WTC11 (cell line): ENCODE data around the gene EYS. TPM values are rescaled to one million over a fixed set of nuclear protein-coding genes. Genes with fewer than 3 reads are reported as not detected.

Experiments
- IRF2 ChIP-seq: sonication (generic); formaldehyde crosslinking; IDR thresholded peaks from 2 replicates; pipeline ENCODE4 v1.8.0; 2022; ENCODE audit warnings: low read depth, missing genetic modification reagents, borderline replicate concordance
- JAZF1 ChIP-seq: fragments of 250-450 bp; sonication (Bioruptor Pico); IDR thresholded peaks from 2 replicates; pipeline ENCODE4 v1.9.0; 2021; ENCODE audit warnings: moderate library complexity, mild to moderate bottlenecking, inconsistent platforms
- MXD4 ChIP-seq: fragments of 250-450 bp; sonication (Bioruptor Pico); IDR thresholded peaks from 2 replicates; pipeline ENCODE4 v1.8.0; 2021; ENCODE audit warnings: mild to moderate bottlenecking, moderate library complexity, borderline replicate concordance
- ZBTB21 ChIP-seq: sonication (generic); formaldehyde crosslinking; IDR thresholded peaks from 2 replicates; pipeline ENCODE4 v1.8.1; 2023; ENCODE audit warnings: mild to moderate bottlenecking, missing genetic modification reagents, borderline replicate concordance
- total RNA-seq: library from RNA; stranded (reverse); gene quantifications from 3 replicates; pipeline ENCODE4 v1.2.3, GENCODE V29; 2021
- TF ChIP-seq, protein P1 (sequence below): sonication (generic); formaldehyde crosslinking; IDR thresholded peaks from 2 replicates; pipeline ENCODE4 v1.8.1; 2022; ENCODE audit warnings: low read depth, mild to moderate bottlenecking, moderate library complexity, missing genetic modification reagents, borderline replicate concordance
- TF ChIP-seq, protein P2 (sequence below): sonication (generic); formaldehyde crosslinking; IDR thresholded peaks from 2 replicates; pipeline ENCODE4 v1.8.0; 2022; ENCODE audit warnings: mild to moderate bottlenecking, missing genetic modification reagents
- TF ChIP-seq, protein P3 (sequence below): fragments of 250-450 bp; sonication (Bioruptor Pico); IDR thresholded peaks from 2 replicates; pipeline ENCODE4 v1.9.0; 2021; ENCODE audit warnings: mild to moderate bottlenecking
- TF ChIP-seq, protein P4 (sequence below): sonication (generic); formaldehyde crosslinking; IDR thresholded peaks from 2 replicates; pipeline ENCODE4 v1.8.0; 2023; ENCODE audit warnings: mild to moderate bottlenecking, missing genetic modification reagents
- TF ChIP-seq, protein P5 (sequence below): fragments of 250-450 bp; sonication (Bioruptor Pico); IDR thresholded peaks from 2 replicates; pipeline ENCODE4 v1.9.0; 2021; ENCODE audit warnings: mild to moderate bottlenecking, borderline replicate concordance
- TF ChIP-seq, protein P6 (sequence below): fragments of 250-450 bp; sonication (Bioruptor Pico); conservative IDR thresholded peaks from 2 replicates; pipeline ENCODE4 v1.9.0; 2021; ENCODE audit warnings: mild to moderate bottlenecking
- TF ChIP-seq, protein P7 (sequence below): sonication (generic); formaldehyde crosslinking; IDR thresholded peaks from 2 replicates; pipeline ENCODE4 v1.8.1; 2022; ENCODE audit warnings: mild to moderate bottlenecking, moderate library complexity, missing genetic modification reagents

EYS gene
- total RNA-seq, 1 experiment from 2014 or later, result not detected

DNA sequence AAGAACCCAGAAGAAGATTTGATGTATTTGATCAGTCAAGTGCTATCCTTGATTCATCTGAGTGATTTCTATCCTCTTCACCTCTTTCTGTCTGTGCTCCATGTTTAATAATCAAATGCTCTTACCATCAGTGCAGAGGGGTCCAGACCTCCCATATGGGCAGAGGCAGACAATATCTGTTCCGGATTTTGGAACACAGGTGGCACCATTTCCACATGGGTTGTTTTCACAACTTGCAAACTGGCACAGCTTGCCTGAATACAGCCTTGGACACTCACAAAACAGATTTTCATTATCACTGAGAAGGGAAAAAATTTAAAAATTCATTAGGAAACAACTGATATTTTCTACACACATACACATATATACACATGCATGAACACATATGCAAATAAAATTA, 1843.0 kb downstream of the EYS start (continued):
- TF ChIP-seq, protein P1, sequence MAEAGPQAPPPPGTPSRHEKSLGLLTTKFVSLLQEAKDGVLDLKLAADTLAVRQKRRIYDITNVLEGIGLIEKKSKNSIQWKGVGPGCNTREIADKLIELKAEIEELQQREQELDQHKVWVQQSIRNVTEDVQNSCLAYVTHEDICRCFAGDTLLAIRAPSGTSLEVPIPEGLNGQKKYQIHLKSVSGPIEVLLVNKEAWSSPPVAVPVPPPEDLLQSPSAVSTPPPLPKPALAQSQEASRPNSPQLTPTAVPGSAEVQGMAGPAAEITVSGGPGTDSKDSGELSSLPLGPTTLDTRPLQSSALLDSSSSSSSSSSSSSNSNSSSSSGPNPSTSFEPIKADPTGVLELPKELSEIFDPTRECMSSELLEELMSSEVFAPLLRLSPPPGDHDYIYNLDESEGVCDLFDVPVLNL (CRISPR knock-in tag), result no peak
- TF ChIP-seq ZBTB21 (CRISPR knock-in tag) (no peak), JAZF1 (no peak), MXD4 (CRISPR knock-in tag) (no peak), IRF2 (CRISPR knock-in tag) (no peak)
- TF ChIP-seq, protein P2, sequence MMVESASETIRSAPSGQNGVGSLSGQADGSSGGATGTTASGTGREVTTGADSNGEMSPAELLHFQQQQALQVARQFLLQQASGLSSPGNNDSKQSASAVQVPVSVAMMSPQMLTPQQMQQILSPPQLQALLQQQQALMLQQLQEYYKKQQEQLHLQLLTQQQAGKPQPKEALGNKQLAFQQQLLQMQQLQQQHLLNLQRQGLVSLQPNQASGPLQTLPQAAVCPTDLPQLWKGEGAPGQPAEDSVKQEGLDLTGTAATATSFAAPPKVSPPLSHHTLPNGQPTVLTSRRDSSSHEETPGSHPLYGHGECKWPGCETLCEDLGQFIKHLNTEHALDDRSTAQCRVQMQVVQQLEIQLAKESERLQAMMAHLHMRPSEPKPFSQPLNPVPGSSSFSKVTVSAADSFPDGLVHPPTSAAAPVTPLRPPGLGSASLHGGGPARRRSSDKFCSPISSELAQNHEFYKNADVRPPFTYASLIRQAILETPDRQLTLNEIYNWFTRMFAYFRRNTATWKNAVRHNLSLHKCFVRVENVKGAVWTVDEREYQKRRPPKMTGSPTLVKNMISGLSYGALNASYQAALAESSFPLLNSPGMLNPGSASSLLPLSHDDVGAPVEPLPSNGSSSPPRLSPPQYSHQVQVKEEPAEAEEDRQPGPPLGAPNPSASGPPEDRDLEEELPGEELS (CRISPR knock-in tag), result no peak
- TF ChIP-seq, protein P3, sequence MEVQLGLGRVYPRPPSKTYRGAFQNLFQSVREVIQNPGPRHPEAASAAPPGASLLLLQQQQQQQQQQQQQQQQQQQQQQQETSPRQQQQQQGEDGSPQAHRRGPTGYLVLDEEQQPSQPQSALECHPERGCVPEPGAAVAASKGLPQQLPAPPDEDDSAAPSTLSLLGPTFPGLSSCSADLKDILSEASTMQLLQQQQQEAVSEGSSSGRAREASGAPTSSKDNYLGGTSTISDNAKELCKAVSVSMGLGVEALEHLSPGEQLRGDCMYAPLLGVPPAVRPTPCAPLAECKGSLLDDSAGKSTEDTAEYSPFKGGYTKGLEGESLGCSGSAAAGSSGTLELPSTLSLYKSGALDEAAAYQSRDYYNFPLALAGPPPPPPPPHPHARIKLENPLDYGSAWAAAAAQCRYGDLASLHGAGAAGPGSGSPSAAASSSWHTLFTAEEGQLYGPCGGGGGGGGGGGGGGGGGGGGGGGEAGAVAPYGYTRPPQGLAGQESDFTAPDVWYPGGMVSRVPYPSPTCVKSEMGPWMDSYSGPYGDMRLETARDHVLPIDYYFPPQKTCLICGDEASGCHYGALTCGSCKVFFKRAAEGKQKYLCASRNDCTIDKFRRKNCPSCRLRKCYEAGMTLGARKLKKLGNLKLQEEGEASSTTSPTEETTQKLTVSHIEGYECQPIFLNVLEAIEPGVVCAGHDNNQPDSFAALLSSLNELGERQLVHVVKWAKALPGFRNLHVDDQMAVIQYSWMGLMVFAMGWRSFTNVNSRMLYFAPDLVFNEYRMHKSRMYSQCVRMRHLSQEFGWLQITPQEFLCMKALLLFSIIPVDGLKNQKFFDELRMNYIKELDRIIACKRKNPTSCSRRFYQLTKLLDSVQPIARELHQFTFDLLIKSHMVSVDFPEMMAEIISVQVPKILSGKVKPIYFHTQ (CRISPR knock-in tag), result no peak
- TF ChIP-seq, protein P4, sequence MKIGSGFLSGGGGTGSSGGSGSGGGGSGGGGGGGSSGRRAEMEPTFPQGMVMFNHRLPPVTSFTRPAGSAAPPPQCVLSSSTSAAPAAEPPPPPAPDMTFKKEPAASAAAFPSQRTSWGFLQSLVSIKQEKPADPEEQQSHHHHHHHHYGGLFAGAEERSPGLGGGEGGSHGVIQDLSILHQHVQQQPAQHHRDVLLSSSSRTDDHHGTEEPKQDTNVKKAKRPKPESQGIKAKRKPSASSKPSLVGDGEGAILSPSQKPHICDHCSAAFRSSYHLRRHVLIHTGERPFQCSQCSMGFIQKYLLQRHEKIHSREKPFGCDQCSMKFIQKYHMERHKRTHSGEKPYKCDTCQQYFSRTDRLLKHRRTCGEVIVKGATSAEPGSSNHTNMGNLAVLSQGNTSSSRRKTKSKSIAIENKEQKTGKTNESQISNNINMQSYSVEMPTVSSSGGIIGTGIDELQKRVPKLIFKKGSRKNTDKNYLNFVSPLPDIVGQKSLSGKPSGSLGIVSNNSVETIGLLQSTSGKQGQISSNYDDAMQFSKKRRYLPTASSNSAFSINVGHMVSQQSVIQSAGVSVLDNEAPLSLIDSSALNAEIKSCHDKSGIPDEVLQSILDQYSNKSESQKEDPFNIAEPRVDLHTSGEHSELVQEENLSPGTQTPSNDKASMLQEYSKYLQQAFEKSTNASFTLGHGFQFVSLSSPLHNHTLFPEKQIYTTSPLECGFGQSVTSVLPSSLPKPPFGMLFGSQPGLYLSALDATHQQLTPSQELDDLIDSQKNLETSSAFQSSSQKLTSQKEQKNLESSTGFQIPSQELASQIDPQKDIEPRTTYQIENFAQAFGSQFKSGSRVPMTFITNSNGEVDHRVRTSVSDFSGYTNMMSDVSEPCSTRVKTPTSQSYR (CRISPR knock-in tag), result no peak
- TF ChIP-seq, protein P5, sequence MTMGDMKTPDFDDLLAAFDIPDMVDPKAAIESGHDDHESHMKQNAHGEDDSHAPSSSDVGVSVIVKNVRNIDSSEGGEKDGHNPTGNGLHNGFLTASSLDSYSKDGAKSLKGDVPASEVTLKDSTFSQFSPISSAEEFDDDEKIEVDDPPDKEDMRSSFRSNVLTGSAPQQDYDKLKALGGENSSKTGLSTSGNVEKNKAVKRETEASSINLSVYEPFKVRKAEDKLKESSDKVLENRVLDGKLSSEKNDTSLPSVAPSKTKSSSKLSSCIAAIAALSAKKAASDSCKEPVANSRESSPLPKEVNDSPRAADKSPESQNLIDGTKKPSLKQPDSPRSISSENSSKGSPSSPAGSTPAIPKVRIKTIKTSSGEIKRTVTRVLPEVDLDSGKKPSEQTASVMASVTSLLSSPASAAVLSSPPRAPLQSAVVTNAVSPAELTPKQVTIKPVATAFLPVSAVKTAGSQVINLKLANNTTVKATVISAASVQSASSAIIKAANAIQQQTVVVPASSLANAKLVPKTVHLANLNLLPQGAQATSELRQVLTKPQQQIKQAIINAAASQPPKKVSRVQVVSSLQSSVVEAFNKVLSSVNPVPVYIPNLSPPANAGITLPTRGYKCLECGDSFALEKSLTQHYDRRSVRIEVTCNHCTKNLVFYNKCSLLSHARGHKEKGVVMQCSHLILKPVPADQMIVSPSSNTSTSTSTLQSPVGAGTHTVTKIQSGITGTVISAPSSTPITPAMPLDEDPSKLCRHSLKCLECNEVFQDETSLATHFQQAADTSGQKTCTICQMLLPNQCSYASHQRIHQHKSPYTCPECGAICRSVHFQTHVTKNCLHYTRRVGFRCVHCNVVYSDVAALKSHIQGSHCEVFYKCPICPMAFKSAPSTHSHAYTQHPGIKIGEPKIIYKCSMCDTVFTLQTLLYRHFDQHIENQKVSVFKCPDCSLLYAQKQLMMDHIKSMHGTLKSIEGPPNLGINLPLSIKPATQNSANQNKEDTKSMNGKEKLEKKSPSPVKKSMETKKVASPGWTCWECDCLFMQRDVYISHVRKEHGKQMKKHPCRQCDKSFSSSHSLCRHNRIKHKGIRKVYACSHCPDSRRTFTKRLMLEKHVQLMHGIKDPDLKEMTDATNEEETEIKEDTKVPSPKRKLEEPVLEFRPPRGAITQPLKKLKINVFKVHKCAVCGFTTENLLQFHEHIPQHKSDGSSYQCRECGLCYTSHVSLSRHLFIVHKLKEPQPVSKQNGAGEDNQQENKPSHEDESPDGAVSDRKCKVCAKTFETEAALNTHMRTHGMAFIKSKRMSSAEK (CRISPR knock-in tag), result no peak
- TF ChIP-seq, protein P6, sequence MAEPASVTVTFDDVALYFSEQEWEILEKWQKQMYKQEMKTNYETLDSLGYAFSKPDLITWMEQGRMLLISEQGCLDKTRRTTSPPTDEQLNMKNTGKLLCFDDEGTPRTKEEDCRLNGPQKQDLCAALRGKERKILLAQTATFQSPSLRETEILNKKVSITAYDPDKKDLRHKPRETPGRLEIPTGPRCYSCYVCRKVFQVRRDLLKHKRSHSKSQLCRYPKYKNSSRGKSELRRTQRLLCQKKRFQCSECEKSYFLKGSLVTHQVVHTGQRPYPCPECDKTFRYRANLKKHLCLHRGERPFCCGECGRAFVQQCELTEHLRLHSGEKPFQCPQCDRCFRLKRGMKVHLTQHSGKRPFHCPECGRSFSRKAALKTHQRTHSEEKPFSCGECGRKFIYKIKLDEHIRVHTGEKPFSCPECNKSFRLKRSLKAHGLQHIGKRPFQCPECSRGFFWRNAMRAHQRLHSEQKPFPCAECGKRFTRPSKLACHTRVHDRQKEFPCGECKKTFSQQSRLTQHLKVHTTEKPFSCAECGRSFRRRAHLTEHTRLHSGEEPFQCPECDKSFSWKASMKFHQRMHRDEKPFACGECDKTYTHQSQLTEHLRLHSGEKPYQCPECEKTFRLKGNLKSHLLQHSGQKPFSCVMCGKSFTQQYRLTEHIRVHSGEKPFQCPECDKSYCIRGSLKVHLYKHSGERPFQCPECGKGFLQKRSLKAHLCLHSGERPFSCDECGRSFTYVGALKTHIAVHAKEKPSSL, result no peak
- TF ChIP-seq, protein P7, sequence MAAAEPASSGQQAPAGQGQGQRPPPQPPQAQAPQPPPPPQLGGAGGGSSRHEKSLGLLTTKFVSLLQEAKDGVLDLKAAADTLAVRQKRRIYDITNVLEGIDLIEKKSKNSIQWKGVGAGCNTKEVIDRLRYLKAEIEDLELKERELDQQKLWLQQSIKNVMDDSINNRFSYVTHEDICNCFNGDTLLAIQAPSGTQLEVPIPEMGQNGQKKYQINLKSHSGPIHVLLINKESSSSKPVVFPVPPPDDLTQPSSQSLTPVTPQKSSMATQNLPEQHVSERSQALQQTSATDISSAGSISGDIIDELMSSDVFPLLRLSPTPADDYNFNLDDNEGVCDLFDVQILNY (CRISPR knock-in tag), result no peak
